Measurements from ENCODE around the gene SERPINI1. TPM values are rescaled to one million over a fixed set of nuclear protein-coding genes. Genes with fewer than 3 reads are reported as not detected.

Gene SERPINI1
- total RNA-seq, 1 experiment from 2014 or later, result 0.30 TPM

DNA sequence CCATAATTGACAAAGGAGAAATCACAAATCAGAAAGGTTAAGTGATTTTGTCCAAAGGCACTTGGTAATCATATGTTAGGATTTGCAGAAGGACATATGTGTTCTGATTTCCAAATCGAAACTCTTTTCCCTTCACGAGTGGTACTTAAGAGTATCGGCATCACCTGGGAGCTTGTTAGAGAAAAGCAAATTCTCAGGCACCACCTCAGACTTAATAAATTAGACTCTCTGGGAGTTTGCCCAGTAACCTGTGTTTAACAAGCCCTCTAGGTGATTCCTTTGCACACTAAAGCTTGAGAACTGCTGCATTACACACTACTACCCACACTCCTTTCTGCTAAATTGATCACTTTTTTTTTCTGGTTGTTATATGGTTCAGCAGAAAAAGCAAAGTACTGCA, 116.2 kb downstream of the SERPINI1 start:
- intact Hi-C loops (cut with micrococcal nuclease; ENCODE audit: unreplicated experiment), result no loop called here
- TF ChIP-seq, protein P1, sequence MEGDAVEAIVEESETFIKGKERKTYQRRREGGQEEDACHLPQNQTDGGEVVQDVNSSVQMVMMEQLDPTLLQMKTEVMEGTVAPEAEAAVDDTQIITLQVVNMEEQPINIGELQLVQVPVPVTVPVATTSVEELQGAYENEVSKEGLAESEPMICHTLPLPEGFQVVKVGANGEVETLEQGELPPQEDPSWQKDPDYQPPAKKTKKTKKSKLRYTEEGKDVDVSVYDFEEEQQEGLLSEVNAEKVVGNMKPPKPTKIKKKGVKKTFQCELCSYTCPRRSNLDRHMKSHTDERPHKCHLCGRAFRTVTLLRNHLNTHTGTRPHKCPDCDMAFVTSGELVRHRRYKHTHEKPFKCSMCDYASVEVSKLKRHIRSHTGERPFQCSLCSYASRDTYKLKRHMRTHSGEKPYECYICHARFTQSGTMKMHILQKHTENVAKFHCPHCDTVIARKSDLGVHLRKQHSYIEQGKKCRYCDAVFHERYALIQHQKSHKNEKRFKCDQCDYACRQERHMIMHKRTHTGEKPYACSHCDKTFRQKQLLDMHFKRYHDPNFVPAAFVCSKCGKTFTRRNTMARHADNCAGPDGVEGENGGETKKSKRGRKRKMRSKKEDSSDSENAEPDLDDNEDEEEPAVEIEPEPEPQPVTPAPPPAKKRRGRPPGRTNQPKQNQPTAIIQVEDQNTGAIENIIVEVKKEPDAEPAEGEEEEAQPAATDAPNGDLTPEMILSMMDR (conservative IDR thresholded peaks at IDR 0.05; ENCODE audit: low read depth, low read length), result no peak
- no peak for TF ChIP-seq EZH2 (IDR thresholded peaks at IDR 0.05; ENCODE audit: borderline replicate concordance, low read depth, low read length, poor library complexity, severe bottlenecking)
- Histone ChIP-seq H3K36me3 (ENCODE audit: insufficient read depth, low read length, poor library complexity, severe bottlenecking) (no peaks in the 10 kb centered on the region), H3K4me1 (ENCODE audit: insufficient read depth, low read length, poor library complexity, severe bottlenecking) (no peaks in the 10 kb centered on the region), H3K9me3 (ENCODE audit: low read depth, low read length, poor library complexity, severe bottlenecking) (no peaks in the 10 kb centered on the region), H3K27me3 (replicated peaks; ENCODE audit: insufficient read depth, low read depth, low read length, poor library complexity) (no peaks in the 10 kb centered on the region), H3K4me3 (ENCODE audit: low read depth, low read length, poor library complexity, severe bottlenecking) (no peak overlapping the region), H3K27ac (ENCODE audit: low read depth, low read length, poor library complexity, severe bottlenecking) (no peak overlapping the region)
- ChIA-PET CTCF (no interaction called here), POLR2A (ENCODE audit: low non-redundant PET) (no interaction called here)
- no peak for DNase-seq (ENCODE audit: low spot score)
- no TSS peak for BruUV-seq (replicated peaks)

- no peaks in the 10 kb centered on the region for H3K9me3 ChIP-seq (ENCODE audit: low read depth, low read length, poor library complexity, severe bottlenecking)
- DNase-seq (ENCODE audit: low spot score), result no peak
- H3K36me3 ChIP-seq (ENCODE audit: insufficient read depth, low read length, poor library complexity, severe bottlenecking), result no peaks in the 10 kb centered on the region
- intact Hi-C loops (cut with micrococcal nuclease; ENCODE audit: unreplicated experiment), result no loop called here
- H3K27me3 ChIP-seq (replicated peaks; ENCODE audit: insufficient read depth, low read depth, low read length, poor library complexity), result no peaks in the 10 kb centered on the region
- H3K4me3 ChIP-seq (ENCODE audit: low read depth, low read length, poor library complexity, severe bottlenecking), result no peak overlapping the region
- TF ChIP-seq, protein P1 (conservative IDR thresholded peaks at IDR 0.05; ENCODE audit: low read depth, low read length), result no peak
- TF ChIP-seq EZH2 (IDR thresholded peaks at IDR 0.05; ENCODE audit: borderline replicate concordance, low read depth, low read length, poor library complexity, severe bottlenecking), result no peak
- ChIA-PET CTCF (no interaction called here), POLR2A (ENCODE audit: low non-redundant PET) (no interaction called here)
- BruUV-seq (replicated peaks), result no TSS peak
- H3K4me1 ChIP-seq (ENCODE audit: insufficient read depth, low read length, poor library complexity, severe bottlenecking), result no peaks in the 10 kb centered on the region
- no peak overlapping the region for H3K27ac ChIP-seq (ENCODE audit: low read depth, low read length, poor library complexity, severe bottlenecking)
These were observed 116.7 kb downstream of the SERPINI1 start for GRCh38 chr3:167852216-167852615.

- Histone ChIP-seq H3K27ac (ENCODE audit: low read depth, low read length, poor library complexity, severe bottlenecking) (no peak overlapping the region), H3K4me3 (ENCODE audit: low read depth, low read length, poor library complexity, severe bottlenecking) (no peak overlapping the region), H3K4me1 (ENCODE audit: insufficient read depth, low read length, poor library complexity, severe bottlenecking) (no peaks in the 10 kb centered on the region), H3K36me3 (ENCODE audit: insufficient read depth, low read length, poor library complexity, severe bottlenecking) (no peaks in the 10 kb centered on the region), H3K27me3 (replicated peaks; ENCODE audit: insufficient read depth, low read depth, low read length, poor library complexity) (no peaks in the 10 kb centered on the region), H3K9me3 (ENCODE audit: low read depth, low read length, poor library complexity, severe bottlenecking) (no peaks in the 10 kb centered on the region)
- CTCF ChIA-PET, result no interaction called here
- BruUV-seq (replicated peaks), result no TSS peak
- POLR2A ChIA-PET (ENCODE audit: low non-redundant PET), result no interaction called here
- intact Hi-C loops (cut with micrococcal nuclease; ENCODE audit: unreplicated experiment), result no loop called here
- TF ChIP-seq, protein P1 (conservative IDR thresholded peaks at IDR 0.05; ENCODE audit: low read depth, low read length), result no peak
- no peak for DNase-seq (ENCODE audit: low spot score)
These were observed 118.5 kb downstream of the SERPINI1 start for GRCh38 chr3:167854063-167854462.

All from A673 (cell line).